Sigmoid colon (tissue), 4 donors: ENCODE results near the gene ZBED3.
"Not testable (repeated sequence)": the region's sequence is repeated elsewhere in the genome, so short reads cannot be mapped to it uniquely, and the experiment has no call there.

Source experiments
- CTCF ChIP-seq, 4 experiments: fragments of 450-650 bp in 3 of 4; fragments of 200-600 bp in 1 of 4; IDR thresholded peaks; one replicate each; pipeline ENCODE4 v1.5.1; 2016 to 2019; ENCODE audit warnings: antibody characterized with exemption in 4 of 4, mild to moderate bottlenecking in 3 of 4, moderate library complexity in 2 of 4
- EP300 ChIP-seq, 4 donors: sonication (generic); formaldehyde crosslinking; IDR thresholded peaks; one replicate each; pipeline ENCODE4 v1.6.1; 2017; ENCODE audit warnings: antibody characterized with exemption in 4 of 4
- POLR2A ChIP-seq, 2 donors: fragments of 450-650 bp; IDR thresholded peaks; one replicate each; pipeline ENCODE4 v1.6.1; 2016; ENCODE audit warnings: antibody characterized with exemption in 2 of 2, mild to moderate bottlenecking in 2 of 2, moderate library complexity in 2 of 2
- POLR2AphosphoS5 ChIP-seq, 4 donors: sonication (generic); formaldehyde crosslinking; IDR thresholded peaks; one replicate each; pipeline ENCODE4 v1.6.1; 2017; ENCODE audit warnings: antibody characterized with exemption in 4 of 4

GRCh38 chr5:77080479-77080878 is 6.6 kb downstream of the ZBED3 start:
- not testable (repeated sequence) for TF ChIP-seq CTCF, POLR2A, EP300, POLR2AphosphoS5 (IDR thresholded peaks at IDR 0.05)
